ENCODE measurements around the gene TTLL10.
"Not testable (repeated sequence)": the region's sequence is repeated elsewhere in the genome, so short reads cannot be mapped to it uniquely, and the experiment has no call there.

Gene TTLL10

GRCh38 chr1:1168451-1169411, 4.9 kb upstream of the TTLL10 start:
- FAIRE-seq (no peak), DNase-seq (ENCODE audit: insufficient read length, low spot score) (no peak)
- TF ChIP-seq TAF1 (IDR thresholded peaks at IDR 0.05; ENCODE audit: low read depth, low read length) (no peak), POU2F2 (IDR thresholded peaks at IDR 0.05; ENCODE audit: low read depth, low read length) (no peak), POLR2A (IDR thresholded peaks at IDR 0.05; ENCODE audit: low read depth, low read length) (no peak), PAX5 (IDR thresholded peaks at IDR 0.05; ENCODE audit: insufficient read depth, low read length, severe bottlenecking) (no peak), SPI1 (IDR thresholded peaks at IDR 0.05; ENCODE audit: low read depth, low read length) (no peak), POLR2AphosphoS5 (IDR thresholded peaks at IDR 0.05; ENCODE audit: low read depth, low read length) (no peak)

GRCh38 chr1:1169429-1170214, 4.1 kb upstream of the TTLL10 start:
- no peak for FAIRE-seq
- no peak for DNase-seq (ENCODE audit: insufficient read length, low spot score)
- TF ChIP-seq POU2F2 (IDR thresholded peaks at IDR 0.05; ENCODE audit: low read depth, low read length), result no peak
- no peak for TF ChIP-seq POLR2AphosphoS5 (IDR thresholded peaks at IDR 0.05; ENCODE audit: low read depth, low read length)
- no peak for TF ChIP-seq TAF1 (IDR thresholded peaks at IDR 0.05; ENCODE audit: low read depth, low read length)

GRCh38 chr1:1170215-1171091, 3.2 kb upstream of the TTLL10 start:
- FAIRE-seq (no peak), DNase-seq (ENCODE audit: insufficient read length, low spot score) (no peak)
- TF ChIP-seq TAF1 (IDR thresholded peaks at IDR 0.05; ENCODE audit: low read depth, low read length) (no peak), POU2F2 (IDR thresholded peaks at IDR 0.05; ENCODE audit: low read depth, low read length) (no peak), POLR2A (IDR thresholded peaks at IDR 0.05; ENCODE audit: low read depth, low read length) (no peak), POLR2AphosphoS5 (IDR thresholded peaks at IDR 0.05; ENCODE audit: low read depth, low read length) (no peak), SPI1 (IDR thresholded peaks at IDR 0.05; ENCODE audit: low read depth, low read length) (no peak), PAX5 (IDR thresholded peaks at IDR 0.05; ENCODE audit: insufficient read depth, low read length, severe bottlenecking) (no peak)

DNA sequence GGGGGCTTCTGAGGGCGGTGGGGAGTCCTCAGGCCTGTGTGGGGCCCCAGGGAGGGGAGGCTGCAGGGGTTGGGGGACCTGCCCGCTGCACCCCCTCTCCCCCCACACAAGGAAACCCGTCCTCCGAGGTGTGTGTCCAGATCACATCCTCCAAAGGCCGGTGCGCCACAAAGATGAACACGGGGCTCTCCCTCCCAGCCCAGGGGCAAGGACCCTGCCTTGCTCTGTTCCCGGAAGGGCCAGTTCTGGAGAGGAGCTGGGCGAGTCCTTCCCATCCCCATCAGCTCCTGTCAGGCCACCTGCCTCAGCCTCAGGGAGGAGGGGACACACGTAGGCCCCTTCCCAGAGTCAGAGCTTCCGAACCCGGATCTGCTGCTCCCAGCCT, 2.5 kb upstream of the TTLL10 start:
- TF ChIP-seq POU2F2 (IDR thresholded peaks at IDR 0.05; ENCODE audit: low read depth, low read length) (no peak), SPI1 (IDR thresholded peaks at IDR 0.05; ENCODE audit: low read depth, low read length) (no peak), POLR2AphosphoS5 (IDR thresholded peaks at IDR 0.05; ENCODE audit: low read depth, low read length) (no peak), POLR2A (IDR thresholded peaks at IDR 0.05; ENCODE audit: low read depth, low read length) (no peak), PAX5 (IDR thresholded peaks at IDR 0.05; ENCODE audit: insufficient read depth, low read length, severe bottlenecking) (no peak), TAF1 (IDR thresholded peaks at IDR 0.05; ENCODE audit: low read depth, low read length) (no peak)
- FAIRE-seq (no peak), DNase-seq (ENCODE audit: insufficient read length, low spot score) (no peak)

DNA sequence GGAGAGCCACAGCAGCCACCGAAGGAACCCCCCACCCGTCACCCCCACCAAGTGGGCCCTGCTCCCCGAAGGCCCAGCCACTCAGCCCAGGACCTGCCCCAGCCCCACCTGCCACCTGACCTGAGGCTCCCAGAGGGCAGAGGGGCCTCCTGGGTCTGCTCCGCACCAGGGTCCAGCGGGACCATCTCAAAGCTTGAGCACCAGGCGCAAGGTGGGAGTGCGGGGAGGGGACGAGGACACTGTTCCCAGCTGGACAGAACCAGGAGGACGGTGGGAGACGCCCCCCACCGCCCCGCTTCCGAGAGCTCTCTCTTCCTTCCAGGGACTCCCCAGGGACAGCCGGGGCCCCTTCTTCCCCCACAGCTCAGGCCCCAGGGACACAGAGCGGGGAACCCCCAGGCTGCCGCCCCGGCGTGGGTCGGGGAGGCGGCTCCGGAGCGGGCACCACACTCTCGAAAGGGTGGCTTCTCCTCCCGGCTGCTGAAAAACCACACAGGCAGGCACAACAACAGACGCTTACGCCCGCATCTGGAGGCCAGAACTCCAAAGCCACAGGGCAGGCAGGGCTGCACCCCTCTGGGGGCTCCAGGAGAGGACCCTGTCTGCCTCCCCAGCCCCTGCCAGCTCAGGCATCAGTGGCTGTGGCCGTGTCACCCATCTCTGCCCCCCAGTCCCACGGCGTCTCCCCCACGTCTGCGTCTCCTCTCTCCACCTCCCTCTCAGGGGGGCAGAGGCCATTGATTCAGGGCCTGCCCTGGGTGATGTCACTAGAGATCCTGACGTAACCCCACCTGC, 1.9 kb upstream of the TTLL10 start:
- TF ChIP-seq POLR2A (IDR thresholded peaks at IDR 0.05; ENCODE audit: low read depth, low read length), result no peak
- no peak for TF ChIP-seq TAF1 (IDR thresholded peaks at IDR 0.05; ENCODE audit: low read depth, low read length)
- TF ChIP-seq PAX5 (IDR thresholded peaks at IDR 0.05; ENCODE audit: insufficient read depth, low read length, severe bottlenecking), result no peak
- no peak for TF ChIP-seq POU2F2 (IDR thresholded peaks at IDR 0.05; ENCODE audit: low read depth, low read length)
- no peak for TF ChIP-seq POLR2AphosphoS5 (IDR thresholded peaks at IDR 0.05; ENCODE audit: low read depth, low read length)
- TF ChIP-seq SPI1 (IDR thresholded peaks at IDR 0.05; ENCODE audit: low read depth, low read length), result no peak
- DNase-seq (ENCODE audit: insufficient read length, low spot score), result no peak
- no peak for FAIRE-seq

DNA sequence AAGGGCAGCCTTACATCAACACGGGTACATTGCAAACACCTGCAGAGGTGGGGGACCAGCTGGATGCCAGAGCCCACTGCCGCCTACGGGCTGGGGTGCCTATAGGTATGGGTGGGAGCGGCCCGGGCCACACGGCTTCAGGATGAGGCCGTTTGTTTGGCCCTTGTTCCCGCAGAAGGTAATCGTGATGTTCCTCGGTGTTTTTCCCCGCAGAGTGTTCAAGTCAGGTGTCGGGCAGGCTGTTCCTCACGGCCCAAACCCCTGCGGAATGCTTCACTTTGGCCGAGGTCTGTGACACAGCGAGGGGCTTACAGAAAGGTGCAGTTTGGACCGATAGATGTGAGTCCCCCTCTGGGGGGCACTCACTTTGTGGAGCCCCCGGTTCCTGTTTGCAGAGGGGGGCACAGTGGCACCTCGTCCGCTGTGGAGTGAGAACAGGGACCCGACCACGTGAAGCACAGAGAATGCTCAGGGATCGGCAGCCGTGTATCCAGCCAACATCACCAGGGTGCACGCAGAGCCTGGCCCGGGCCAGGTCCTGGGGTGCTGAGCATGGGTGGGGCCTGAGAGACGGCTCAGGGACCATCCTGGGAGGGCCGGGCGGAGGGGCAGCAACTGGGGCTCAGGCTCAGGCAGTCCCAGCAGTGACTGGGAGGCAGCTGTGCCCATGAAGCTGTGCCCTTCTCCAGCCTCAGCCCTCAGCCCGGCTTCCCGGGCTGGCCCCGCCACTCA, 453 bp upstream of the TTLL10 start:
- FAIRE-seq (no peak), DNase-seq (ENCODE audit: insufficient read length, low spot score) (no peak)
- TF ChIP-seq POU2F2 (IDR thresholded peaks at IDR 0.05; ENCODE audit: low read depth, low read length) (no peak), SPI1 (IDR thresholded peaks at IDR 0.05; ENCODE audit: low read depth, low read length) (no peak), TAF1 (IDR thresholded peaks at IDR 0.05; ENCODE audit: low read depth, low read length) (no peak), PAX5 (IDR thresholded peaks at IDR 0.05; ENCODE audit: insufficient read depth, low read length, severe bottlenecking) (no peak), POLR2A (IDR thresholded peaks at IDR 0.05; ENCODE audit: low read depth, low read length) (no peak), POLR2AphosphoS5 (IDR thresholded peaks at IDR 0.05; ENCODE audit: low read depth, low read length) (no peak)

GRCh38 chr1:1175221-1176062, 1.8 kb downstream of the TTLL10 start:
- no peak for DNase-seq (ENCODE audit: insufficient read length, low spot score)
- FAIRE-seq, result no peak
- TF ChIP-seq POLR2A (IDR thresholded peaks at IDR 0.05; ENCODE audit: low read depth, low read length), result no peak
- TF ChIP-seq POU2F2 (IDR thresholded peaks at IDR 0.05; ENCODE audit: low read depth, low read length), result no peak
- no peak for TF ChIP-seq SPI1 (IDR thresholded peaks at IDR 0.05; ENCODE audit: low read depth, low read length)
- no peak for TF ChIP-seq TAF1 (IDR thresholded peaks at IDR 0.05; ENCODE audit: low read depth, low read length)

GRCh38 chr1:1176063-1176761, 2.5 kb downstream of the TTLL10 start:
- not testable (repeated sequence) for DNase-seq (ENCODE audit: insufficient read length, low spot score); FAIRE-seq
